MM.1S (cell line): ENCODE measurements around the gene SUCNR1.

Experiments used
- EZH2phosphoT487 ChIP-seq: fragments of 300-600 bp; sonication (generic); IDR thresholded peaks from 2 replicates; pipeline ENCODE4 v1.6.1; 2018; ENCODE audit warnings: antibody characterized with exemption, low read length
- TF ChIP-seq, protein P1 (sequence below): fragments of 300-600 bp; sonication (generic); IDR thresholded peaks from 2 replicates; pipeline ENCODE4 v1.5.1; 2016; ENCODE audit warnings: antibody characterized with exemption, low read length, mixed read lengths

DNA sequence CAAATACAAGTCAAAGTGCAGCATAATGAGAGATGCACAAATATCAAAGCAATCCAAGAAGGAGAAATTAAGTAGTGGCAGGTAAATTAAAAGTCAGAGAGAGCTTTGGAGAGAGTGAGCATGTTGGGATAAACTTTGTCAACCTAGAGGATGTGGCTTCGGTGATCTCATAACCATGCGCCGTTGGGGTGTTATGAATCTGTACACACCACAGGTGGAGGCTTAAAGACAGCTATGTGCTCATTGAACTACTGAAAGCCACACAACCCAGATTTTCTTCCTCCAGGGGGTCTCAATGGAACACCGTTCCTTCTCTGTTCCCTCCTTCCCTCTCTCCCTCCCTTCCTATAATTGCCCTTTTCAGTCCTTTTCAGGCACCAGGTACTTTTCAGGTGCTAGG is 52.0 kb downstream of the SUCNR1 start:
- TF ChIP-seq, protein P1, sequence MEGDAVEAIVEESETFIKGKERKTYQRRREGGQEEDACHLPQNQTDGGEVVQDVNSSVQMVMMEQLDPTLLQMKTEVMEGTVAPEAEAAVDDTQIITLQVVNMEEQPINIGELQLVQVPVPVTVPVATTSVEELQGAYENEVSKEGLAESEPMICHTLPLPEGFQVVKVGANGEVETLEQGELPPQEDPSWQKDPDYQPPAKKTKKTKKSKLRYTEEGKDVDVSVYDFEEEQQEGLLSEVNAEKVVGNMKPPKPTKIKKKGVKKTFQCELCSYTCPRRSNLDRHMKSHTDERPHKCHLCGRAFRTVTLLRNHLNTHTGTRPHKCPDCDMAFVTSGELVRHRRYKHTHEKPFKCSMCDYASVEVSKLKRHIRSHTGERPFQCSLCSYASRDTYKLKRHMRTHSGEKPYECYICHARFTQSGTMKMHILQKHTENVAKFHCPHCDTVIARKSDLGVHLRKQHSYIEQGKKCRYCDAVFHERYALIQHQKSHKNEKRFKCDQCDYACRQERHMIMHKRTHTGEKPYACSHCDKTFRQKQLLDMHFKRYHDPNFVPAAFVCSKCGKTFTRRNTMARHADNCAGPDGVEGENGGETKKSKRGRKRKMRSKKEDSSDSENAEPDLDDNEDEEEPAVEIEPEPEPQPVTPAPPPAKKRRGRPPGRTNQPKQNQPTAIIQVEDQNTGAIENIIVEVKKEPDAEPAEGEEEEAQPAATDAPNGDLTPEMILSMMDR: no peak
- no peak for TF ChIP-seq EZH2phosphoT487
